Nephron progenitor cell (in vitro differentiated cells): ENCODE data around the gene EPOP.

Experiments used
- DNase-seq: peaks from one replicate; pipeline ENCODE4 v3.0.0; 2021
- H3K27ac Mint-ChIP-seq: 2 replicates; pipeline ENCODE4 v1.8.0; 2021; ENCODE audit warnings: mild to moderate bottlenecking, moderate library complexity, mixed read lengths
- H3K27me3 Mint-ChIP-seq: 2 replicates; pipeline ENCODE4 v1.8.0; 2021; ENCODE audit warnings: mild to moderate bottlenecking, low read depth, mixed read lengths; ENCODE audit not compliant: poor library complexity
- H3K36me3 Mint-ChIP-seq: 2 replicates; pipeline ENCODE4 v1.8.0; 2021; ENCODE audit warnings: low read depth, mixed read lengths
- H3K4me1 Mint-ChIP-seq: 2 replicates; pipeline ENCODE4 v1.8.0; 2021; ENCODE audit warnings: mixed read lengths
- H3K4me3 Mint-ChIP-seq: 2 replicates; pipeline ENCODE4 v1.8.0; 2021; ENCODE audit warnings: mild to moderate bottlenecking, moderate library complexity, mixed read lengths
- H3K9me3 Mint-ChIP-seq: 2 replicates; pipeline ENCODE4 v1.8.0; 2021; ENCODE audit warnings: mild to moderate bottlenecking, moderate library complexity, mixed read lengths
- CTCF ChIP-seq: fragments of 200-600 bp; sonication (generic); IDR thresholded peaks from 2 replicates; pipeline ENCODE4 v1.5.0; 2021; ENCODE audit warnings: antibody characterized with exemption

The EPOP gene

DNA sequence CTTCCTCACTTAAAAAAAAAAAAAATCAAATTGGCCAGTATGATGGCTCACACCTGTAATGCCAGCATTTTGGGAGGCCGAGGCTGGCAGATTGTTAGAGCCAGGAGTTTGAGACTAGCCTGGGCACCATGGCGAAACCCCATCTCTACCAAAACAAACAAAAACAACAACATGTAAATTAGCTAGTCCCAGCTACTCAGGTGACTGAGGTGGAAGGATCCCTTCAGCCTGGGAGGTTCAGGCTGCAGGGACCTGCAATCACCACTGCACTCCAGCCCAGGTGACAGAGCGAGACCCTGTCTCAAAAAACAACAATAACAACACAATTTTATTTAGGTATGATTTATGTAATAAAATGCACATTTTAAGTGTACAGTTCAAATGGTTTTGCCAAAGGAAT, 6.3 kb upstream of the EPOP start:
- no peaks in the 10 kb centered on the region for H3K36me3 Mint-ChIP-seq
- DNase-seq, result no peak
- H3K27me3 Mint-ChIP-seq, result peaks cover 35% of the 10 kb centered on the region
- H3K4me3 Mint-ChIP-seq, result no peak overlapping the region
- H3K9me3 Mint-ChIP-seq, result no peaks in the 10 kb centered on the region
- H3K27ac Mint-ChIP-seq, result no peak overlapping the region
- peaks cover 17% of the 10 kb centered on the region for H3K4me1 Mint-ChIP-seq
- no peak for TF ChIP-seq CTCF

- Mint-ChIP-seq H3K27ac (no peak overlapping the region), H3K9me3 (no peaks in the 10 kb centered on the region), H3K4me3 (no peak overlapping the region), H3K36me3 (no peaks in the 10 kb centered on the region), H3K27me3 (peaks cover 37% of the 10 kb centered on the region), H3K4me1 (peaks cover 20% of the 10 kb centered on the region)
- TF ChIP-seq CTCF, result no peak
- no peak for DNase-seq
These were observed 3.1 kb upstream of the EPOP start for GRCh38 chr17:38677819-38678218.

- H3K27ac Mint-ChIP-seq, result no peak overlapping the region
- peak; percentile 95 for TF ChIP-seq CTCF
- H3K27me3 Mint-ChIP-seq, result peaks cover 46% of the 10 kb centered on the region
- no peaks in the 10 kb centered on the region for H3K9me3 Mint-ChIP-seq
- no peak overlapping the region for H3K4me3 Mint-ChIP-seq
- peak; percentile 82 for DNase-seq
- H3K4me1 Mint-ChIP-seq, result peaks cover 29% of the 10 kb centered on the region
- no peaks in the 10 kb centered on the region for H3K36me3 Mint-ChIP-seq
These were observed 2.1 kb upstream of the EPOP start for GRCh38 chr17:38676706-38677504.

GRCh38 chr17:38674014-38674748, 576 bp downstream of the EPOP start:
- Mint-ChIP-seq H3K4me3 (peak overlapping the region; percentile 38), H3K9me3 (no peaks in the 10 kb centered on the region), H3K36me3 (no peaks in the 10 kb centered on the region), H3K27ac (no peak overlapping the region), H3K4me1 (peaks cover 52% of the 10 kb centered on the region), H3K27me3 (peaks cover 74% of the 10 kb centered on the region)
- DNase-seq, result peak; percentile 34
- TF ChIP-seq CTCF, result no peak

DNA sequence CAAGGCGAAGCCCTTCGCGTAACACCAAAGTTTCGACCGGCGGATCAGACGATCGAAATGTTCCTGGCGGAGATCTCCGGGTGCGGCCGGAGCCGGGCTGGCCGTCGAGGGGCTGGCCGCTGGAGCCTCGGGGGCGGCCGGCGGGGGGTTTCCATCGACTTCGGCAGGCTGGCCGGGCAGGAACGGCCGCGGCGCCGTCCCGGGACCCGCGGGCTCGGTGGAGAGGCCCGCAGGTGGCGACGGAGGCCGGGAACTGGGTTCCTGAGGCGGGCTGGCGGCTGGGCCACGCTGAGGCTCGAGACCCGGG, 1.1 kb downstream of the EPOP start:
- Mint-ChIP-seq H3K4me3 (peak overlapping the region; percentile 87), H3K36me3 (no peaks in the 10 kb centered on the region), H3K27me3 (peaks cover 75% of the 10 kb centered on the region), H3K9me3 (no peaks in the 10 kb centered on the region), H3K27ac (no peak overlapping the region), H3K4me1 (peaks cover 57% of the 10 kb centered on the region)
- TF ChIP-seq CTCF, result no peak
- DNase-seq, result peak; percentile 49
